Measurements from ENCODE around the gene MOXD1. TPM values are rescaled to one million over a fixed set of nuclear protein-coding genes. Genes with fewer than 3 reads are reported as not detected.
"Not testable (repeated sequence)": the region's sequence is repeated elsewhere in the genome, so short reads cannot be mapped to it uniquely, and the experiment has no call there.

Gene MOXD1
- total and polyA plus RNA-seq, 9 donors: 3.1 to 22.0 (median 6.7) TPM

DNA sequence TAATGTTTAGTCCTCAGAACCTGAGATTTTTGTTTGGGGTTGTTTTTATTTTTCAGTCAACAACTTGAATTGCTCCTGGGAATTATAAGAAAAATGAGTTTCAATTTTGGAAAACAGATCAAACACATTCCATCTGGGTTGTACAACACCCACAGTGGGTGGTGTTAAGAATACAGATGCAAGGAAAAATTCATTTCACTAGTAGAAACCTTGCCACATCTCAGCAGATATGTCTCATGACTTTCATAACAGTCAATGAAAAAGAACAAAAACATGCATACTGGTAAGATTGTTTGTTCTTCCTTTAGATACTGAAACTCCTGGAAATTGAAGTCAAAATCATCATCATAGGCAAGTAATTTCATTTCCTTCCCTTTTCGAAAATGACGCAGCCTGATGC lies 78.9 kb downstream of the MOXD1 start:
- no CpG with 5 or more reads among the region's 2 CpGs for WGBS (ENCODE audit: insufficient coverage)
- H3K9me3 ChIP-seq (replicated peaks; ENCODE audit: control insufficient read depth, low read depth, low read length): peaks cover under 1% of the 10 kb centered on the region

DNA sequence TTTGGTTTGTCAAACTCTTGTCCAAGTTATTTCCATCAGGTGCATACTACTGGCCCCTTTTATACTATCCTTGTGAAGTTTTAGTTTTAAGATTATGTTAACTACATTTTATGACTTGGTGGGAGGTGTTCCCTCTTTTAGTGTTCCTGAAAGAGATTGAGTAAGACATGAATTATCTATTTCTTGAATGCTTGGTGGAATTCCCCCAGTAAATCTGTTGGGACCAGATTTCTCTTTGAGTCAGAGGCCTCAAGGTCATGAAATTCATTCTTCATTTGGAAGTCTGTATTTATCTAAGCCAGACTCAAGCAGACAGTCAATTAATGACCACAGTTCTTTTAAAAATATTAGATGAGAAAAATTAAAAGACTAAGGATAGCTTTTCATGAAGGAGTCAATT lies 81.3 kb downstream of the MOXD1 start:
- Histone ChIP-seq H3K4me1 (ENCODE audit: control insufficient read depth, insufficient read depth, low read length) (no peaks in the 10 kb centered on the region), H3K36me3 (ENCODE audit: control insufficient read depth, insufficient read depth, low read length) (no peaks in the 10 kb centered on the region), H3K27me3 (ENCODE audit: control insufficient read depth, insufficient read depth, low read length) (no peaks in the 10 kb centered on the region), H3K27ac (ENCODE audit: low read length) (no peak overlapping the region), H3K4me3 (ENCODE audit: low read length) (no peak overlapping the region), H3K9me3 (replicated peaks; ENCODE audit: control insufficient read depth, low read depth, low read length) (peaks cover 4% of the 10 kb centered on the region)
- no peak for DNase-seq

More for the DNA sequence above, 78.9 kb downstream of the MOXD1 start:
- no peaks in the 10 kb centered on the region for H3K27me3 ChIP-seq (ENCODE audit: control insufficient read depth, insufficient read depth, low read length)
- H3K36me3 ChIP-seq (ENCODE audit: control insufficient read depth, insufficient read depth, low read length): no peaks in the 10 kb centered on the region
- no peaks in the 10 kb centered on the region for H3K4me1 ChIP-seq (ENCODE audit: control insufficient read depth, insufficient read depth, low read length)
- DNase-seq: no peak
- no peak overlapping the region for H3K4me3 ChIP-seq (ENCODE audit: low read length)
- no peak overlapping the region for H3K27ac ChIP-seq (ENCODE audit: low read length)

DNA sequence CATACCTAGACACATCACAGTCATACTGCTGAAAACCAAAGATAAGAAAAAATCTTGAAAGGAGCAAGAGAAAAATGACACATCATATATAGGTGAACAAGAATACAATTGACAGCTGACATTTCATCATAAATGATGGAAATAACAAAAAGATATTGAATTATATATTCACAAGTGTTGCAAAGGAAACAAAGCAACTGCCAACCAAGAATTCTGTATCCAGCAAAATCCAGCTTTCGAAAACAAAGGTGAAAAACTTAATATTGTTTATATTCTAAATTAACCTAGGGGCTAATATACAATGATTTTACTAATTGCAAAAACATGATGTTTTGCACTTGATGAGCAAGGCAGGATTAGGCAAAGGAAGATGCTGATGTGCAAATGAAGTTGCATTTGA lies 84.3 kb downstream of the MOXD1 start:
- WGBS (ENCODE audit: insufficient coverage): no CpG with 5 or more reads among the region's 1 CpG
- Histone ChIP-seq H3K27me3 (ENCODE audit: control insufficient read depth, insufficient read depth, low read length) (no peaks in the 10 kb centered on the region), H3K4me1 (ENCODE audit: control insufficient read depth, insufficient read depth, low read length) (no peaks in the 10 kb centered on the region), H3K36me3 (ENCODE audit: control insufficient read depth, insufficient read depth, low read length) (no peaks in the 10 kb centered on the region), H3K27ac (ENCODE audit: low read length) (no peak overlapping the region), H3K9me3 (replicated peaks; ENCODE audit: control insufficient read depth, low read depth, low read length) (peaks cover 4% of the 10 kb centered on the region), H3K4me3 (ENCODE audit: low read length) (no peak overlapping the region)
- DNase-seq: no peak

DNA sequence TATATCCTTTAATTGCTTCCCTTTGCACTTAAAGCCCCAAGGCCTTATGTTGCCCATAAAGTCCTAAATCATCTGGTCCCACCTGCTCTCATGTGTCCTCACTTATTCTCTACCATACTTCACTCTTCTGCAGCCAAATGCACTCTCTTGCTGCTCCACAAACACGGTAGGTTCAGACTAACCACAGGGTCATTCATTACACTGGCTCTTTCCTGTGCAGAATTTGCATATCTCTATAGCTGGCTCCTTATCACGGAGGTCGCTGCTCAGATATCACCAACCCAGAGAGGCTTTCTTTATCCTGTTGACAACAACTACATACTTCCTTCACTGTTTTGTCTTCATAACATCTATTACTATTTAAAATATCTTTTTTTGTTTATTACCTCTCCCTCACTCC lies 86.8 kb downstream of the MOXD1 start:
- peaks cover 4% of the 10 kb centered on the region for H3K9me3 ChIP-seq (replicated peaks; ENCODE audit: control insufficient read depth, low read depth, low read length)
- 83% methylated on average over 2 of the region's 3 CpGs for WGBS (ENCODE audit: insufficient coverage)

DNA sequence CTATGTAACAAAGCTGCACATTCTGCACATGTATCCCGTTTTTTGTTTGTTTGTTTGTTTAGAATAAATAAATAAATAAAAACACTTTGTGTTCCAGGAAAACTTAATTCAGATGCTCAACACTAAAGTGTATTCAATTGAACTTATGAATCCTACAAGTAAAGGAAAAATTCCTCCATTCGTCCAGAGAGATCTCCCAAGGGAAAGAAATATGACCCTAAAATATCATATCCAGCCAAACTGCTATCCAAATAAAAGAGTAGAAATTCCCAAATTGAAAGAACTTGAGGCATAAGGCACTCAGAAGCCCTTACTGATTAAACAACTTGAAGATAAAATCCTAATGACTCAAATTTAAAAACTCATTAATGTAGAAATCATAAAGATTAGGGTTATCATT lies 90.4 kb downstream of the MOXD1 start:
- no CpG with 5 or more reads among the region's 2 CpGs for WGBS (ENCODE audit: insufficient coverage)
- H3K27ac ChIP-seq (ENCODE audit: low read length): no peak overlapping the region
- H3K4me1 ChIP-seq (ENCODE audit: control insufficient read depth, insufficient read depth, low read length): no peaks in the 10 kb centered on the region
- H3K27me3 ChIP-seq (ENCODE audit: control insufficient read depth, insufficient read depth, low read length): no peaks in the 10 kb centered on the region
- peak; percentile 72 for DNase-seq
- no peak overlapping the region for H3K4me3 ChIP-seq (ENCODE audit: low read length)
- no peaks in the 10 kb centered on the region for H3K36me3 ChIP-seq (ENCODE audit: control insufficient read depth, insufficient read depth, low read length)
- H3K9me3 ChIP-seq (replicated peaks; ENCODE audit: control insufficient read depth, low read depth, low read length): no peaks in the 10 kb centered on the region

More for the DNA sequence above, 86.8 kb downstream of the MOXD1 start:
- Histone ChIP-seq H3K27ac (ENCODE audit: low read length) (no peak overlapping the region), H3K36me3 (ENCODE audit: control insufficient read depth, insufficient read depth, low read length) (no peaks in the 10 kb centered on the region), H3K4me1 (ENCODE audit: control insufficient read depth, insufficient read depth, low read length) (no peaks in the 10 kb centered on the region), H3K4me3 (ENCODE audit: low read length) (no peak overlapping the region), H3K27me3 (ENCODE audit: control insufficient read depth, insufficient read depth, low read length) (no peaks in the 10 kb centered on the region)
- DNase-seq: no peak

DNA sequence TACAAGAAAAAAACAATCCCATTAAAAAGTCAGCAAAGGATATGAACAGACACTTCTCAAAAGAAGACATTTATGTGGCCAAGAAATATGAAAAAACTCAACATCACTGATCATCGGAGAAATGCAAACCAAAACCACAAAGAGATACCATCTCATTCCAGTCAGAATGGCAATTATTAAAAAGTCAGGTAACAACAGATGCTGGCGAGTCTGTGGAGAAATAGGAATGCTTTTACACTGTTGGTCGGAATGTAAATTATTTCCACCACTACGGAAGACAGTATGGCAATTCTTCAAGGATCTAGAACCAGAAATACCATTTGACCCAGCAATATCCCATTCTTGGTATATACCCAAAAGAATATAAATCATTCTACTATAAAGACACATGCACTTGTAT lies 91.1 kb downstream of the MOXD1 start:
- DNase-seq; H3K9me3 ChIP-seq (replicated peaks; ENCODE audit: control insufficient read depth, low read depth, low read length); H3K4me1 ChIP-seq (ENCODE audit: control insufficient read depth, insufficient read depth, low read length); H3K27ac ChIP-seq (ENCODE audit: low read length); H3K36me3 ChIP-seq (ENCODE audit: control insufficient read depth, insufficient read depth, low read length); H3K4me3 ChIP-seq (ENCODE audit: low read length); H3K27me3 ChIP-seq (ENCODE audit: control insufficient read depth, insufficient read depth, low read length): not testable (repeated sequence)
- no CpG with 5 or more reads among the region's 4 CpGs for WGBS (ENCODE audit: insufficient coverage)

DNA sequence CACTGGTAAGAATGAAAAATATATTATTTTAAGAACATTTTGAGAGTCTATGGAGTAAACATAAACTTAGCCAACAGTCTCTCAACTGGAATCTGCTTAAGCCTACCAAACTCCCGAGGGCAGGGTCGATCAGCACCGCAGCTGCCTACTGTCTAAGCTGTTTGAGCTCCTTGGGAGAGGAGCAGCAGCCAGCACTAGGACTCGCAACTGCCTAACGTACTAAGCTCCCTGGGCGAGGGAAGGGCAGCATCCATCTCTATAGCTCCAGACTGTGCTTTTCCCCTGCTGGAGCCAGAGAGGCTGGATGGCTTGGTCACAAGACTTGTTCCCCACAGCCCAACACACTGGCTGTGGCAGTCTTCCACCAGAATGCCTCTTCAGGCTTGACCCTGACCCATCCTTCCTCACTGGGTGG lies 96.4 kb downstream of the MOXD1 start:
- WGBS (ENCODE audit: insufficient coverage): 66% methylated on average over 6 of the region's 6 CpGs
- Histone ChIP-seq H3K4me1 (ENCODE audit: control insufficient read depth, insufficient read depth, low read length) (no peaks in the 10 kb centered on the region), H3K27me3 (ENCODE audit: control insufficient read depth, insufficient read depth, low read length) (no peaks in the 10 kb centered on the region), H3K36me3 (ENCODE audit: control insufficient read depth, insufficient read depth, low read length) (no peaks in the 10 kb centered on the region), H3K4me3 (ENCODE audit: low read length) (no peak overlapping the region), H3K9me3 (replicated peaks; ENCODE audit: control insufficient read depth, low read depth, low read length) (no peaks in the 10 kb centered on the region), H3K27ac (ENCODE audit: low read length) (no peak overlapping the region)
- DNase-seq: peak; percentile 18

DNA sequence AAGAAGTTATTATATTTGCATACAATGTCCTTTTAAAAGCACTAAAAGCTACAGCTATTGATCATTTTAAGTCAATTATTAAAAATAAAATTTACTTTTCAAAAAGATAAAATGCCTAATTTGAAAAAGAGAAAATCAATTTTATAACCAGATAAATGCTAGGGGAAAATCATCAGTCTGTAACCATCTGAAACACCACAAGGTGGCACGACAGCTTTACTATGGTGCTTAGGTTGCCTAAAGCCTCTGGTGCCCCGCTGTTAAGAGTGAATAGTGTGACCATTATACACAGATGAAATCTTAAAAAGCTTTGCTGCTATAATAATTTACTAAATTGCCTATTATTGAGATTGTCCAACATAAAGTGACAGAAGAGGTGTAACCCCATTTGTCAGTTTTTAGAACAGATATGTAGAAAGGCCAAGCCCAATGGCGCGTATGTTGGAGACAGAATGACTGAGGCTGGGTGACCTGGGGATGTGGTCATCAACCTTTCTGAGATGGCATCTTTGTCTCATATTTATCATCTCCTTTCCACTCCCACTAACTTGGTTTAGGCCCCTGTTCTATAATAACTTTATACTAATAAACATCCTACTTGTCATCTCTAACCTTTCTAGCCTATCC lies 100.8 kb downstream of the MOXD1 start:
- Histone ChIP-seq H3K4me3 (ENCODE audit: low read length) (no peak overlapping the region), H3K36me3 (ENCODE audit: control insufficient read depth, insufficient read depth, low read length) (no peaks in the 10 kb centered on the region), H3K27me3 (ENCODE audit: control insufficient read depth, insufficient read depth, low read length) (no peaks in the 10 kb centered on the region), H3K4me1 (ENCODE audit: control insufficient read depth, insufficient read depth, low read length) (no peaks in the 10 kb centered on the region), H3K9me3 (replicated peaks; ENCODE audit: control insufficient read depth, low read depth, low read length) (no peaks in the 10 kb centered on the region), H3K27ac (ENCODE audit: low read length) (no peak overlapping the region)
- peak; percentile 54 for DNase-seq
- 100% methylated on average over 2 of the region's 4 CpGs for WGBS (ENCODE audit: insufficient coverage)

DNA sequence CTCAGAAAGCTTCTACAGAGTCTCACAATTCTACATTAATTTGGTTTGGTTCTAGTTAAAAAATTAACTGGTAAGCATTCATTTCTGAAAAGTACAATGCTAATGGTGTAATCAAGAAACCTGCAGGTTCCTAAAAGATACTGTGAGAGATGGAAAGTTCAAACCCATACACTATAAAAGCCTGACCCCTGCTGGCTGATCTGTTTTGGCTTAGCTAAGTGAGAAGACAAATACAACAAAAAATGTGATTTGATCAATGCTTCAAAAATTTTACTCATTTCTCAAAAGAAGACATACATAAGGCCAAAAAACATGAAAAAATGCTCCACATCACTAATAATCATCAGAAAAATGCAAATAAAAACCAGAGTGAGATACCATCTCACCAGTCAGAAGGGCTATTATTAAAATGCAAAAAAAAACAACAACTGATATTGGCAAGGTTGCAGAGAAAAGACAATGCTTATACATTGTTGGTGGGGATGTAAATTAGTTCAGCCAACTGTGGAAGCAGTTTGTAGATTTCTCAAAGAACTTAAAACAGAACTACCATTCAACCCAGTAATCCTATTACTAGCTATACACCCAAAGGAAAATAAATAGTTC lies 102.8 kb downstream of the MOXD1 start:
- Histone ChIP-seq H3K27ac (ENCODE audit: low read length) (no peak overlapping the region), H3K27me3 (ENCODE audit: control insufficient read depth, insufficient read depth, low read length) (no peaks in the 10 kb centered on the region), H3K9me3 (replicated peaks; ENCODE audit: control insufficient read depth, low read depth, low read length) (no peaks in the 10 kb centered on the region), H3K4me1 (ENCODE audit: control insufficient read depth, insufficient read depth, low read length) (no peaks in the 10 kb centered on the region), H3K4me3 (ENCODE audit: low read length) (no peak overlapping the region), H3K36me3 (ENCODE audit: control insufficient read depth, insufficient read depth, low read length) (no peaks in the 10 kb centered on the region)
- DNase-seq: peak; percentile 73

DNA sequence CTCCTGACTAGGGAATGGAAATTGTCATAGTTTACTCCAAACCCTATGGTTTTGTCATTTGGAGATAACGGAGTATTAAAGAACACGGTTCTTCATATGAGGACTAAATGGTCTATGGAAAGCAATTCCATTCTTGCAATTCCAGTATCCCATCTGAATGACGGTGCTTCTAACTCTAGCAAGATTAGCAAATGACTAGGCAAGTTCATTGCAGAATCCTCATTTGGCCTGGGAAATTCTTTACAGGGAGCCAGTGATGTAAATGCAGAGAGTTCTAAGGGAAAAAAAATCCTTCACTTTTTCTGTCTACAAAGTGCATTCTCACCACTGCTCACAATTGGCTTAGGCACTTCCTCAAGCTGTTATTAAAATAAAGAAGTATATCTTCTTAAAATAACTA lies 111.5 kb downstream of the MOXD1 start:
- H3K4me3 ChIP-seq (ENCODE audit: low read length): no peak overlapping the region
- DNase-seq: no peak
- no CpG with 5 or more reads among the region's 3 CpGs for WGBS (ENCODE audit: insufficient coverage)
- no peak overlapping the region for H3K27ac ChIP-seq (ENCODE audit: low read length)
- H3K9me3 ChIP-seq (replicated peaks; ENCODE audit: control insufficient read depth, low read depth, low read length): no peaks in the 10 kb centered on the region
- H3K4me1 ChIP-seq (ENCODE audit: control insufficient read depth, insufficient read depth, low read length): no peaks in the 10 kb centered on the region
- H3K36me3 ChIP-seq (ENCODE audit: control insufficient read depth, insufficient read depth, low read length): no peaks in the 10 kb centered on the region
- H3K27me3 ChIP-seq (ENCODE audit: control insufficient read depth, insufficient read depth, low read length): no peaks in the 10 kb centered on the region

DNA sequence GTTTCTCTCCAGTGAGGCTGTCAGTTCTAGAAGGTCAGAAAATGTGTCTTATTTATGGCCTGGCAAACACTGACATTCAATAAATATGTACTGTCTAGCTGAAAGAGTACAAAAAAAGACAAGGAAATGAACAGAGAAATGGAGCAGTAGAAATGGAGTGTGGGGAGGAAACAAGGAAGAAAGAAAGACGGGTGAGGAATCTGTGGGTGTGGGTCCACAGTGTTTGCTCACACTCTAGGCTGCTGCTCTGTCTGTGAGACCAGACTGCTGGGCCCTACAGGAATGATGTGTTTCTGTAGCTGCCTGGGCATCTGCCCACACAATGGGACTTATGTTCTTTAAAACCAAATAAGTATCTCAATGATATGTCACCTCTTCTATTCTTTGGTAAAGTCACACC lies 114.2 kb downstream of the MOXD1 start:
- no peaks in the 10 kb centered on the region for H3K9me3 ChIP-seq (replicated peaks; ENCODE audit: control insufficient read depth, low read depth, low read length)
- H3K4me1 ChIP-seq (ENCODE audit: control insufficient read depth, insufficient read depth, low read length): no peaks in the 10 kb centered on the region
- no peaks in the 10 kb centered on the region for H3K27me3 ChIP-seq (ENCODE audit: control insufficient read depth, insufficient read depth, low read length)
- no peak overlapping the region for H3K27ac ChIP-seq (ENCODE audit: low read length)
- no peaks in the 10 kb centered on the region for H3K36me3 ChIP-seq (ENCODE audit: control insufficient read depth, insufficient read depth, low read length)
- DNase-seq: no peak
- 58% methylated on average over 1 of the region's 1 CpG for WGBS (ENCODE audit: insufficient coverage)
- no peak overlapping the region for H3K4me3 ChIP-seq (ENCODE audit: low read length)
